ENCODE results near the gene SYT12. TPM values are rescaled to one million over a fixed set of nuclear protein-coding genes. Genes with fewer than 3 reads are reported as not detected.

The SYT12 gene
- total and polyA plus RNA-seq, 2 of the 8 experiments (the other 6 are each of a cell fraction or from before 2014, with no cell fraction given), result 1.4 to 3.3 TPM

DNA sequence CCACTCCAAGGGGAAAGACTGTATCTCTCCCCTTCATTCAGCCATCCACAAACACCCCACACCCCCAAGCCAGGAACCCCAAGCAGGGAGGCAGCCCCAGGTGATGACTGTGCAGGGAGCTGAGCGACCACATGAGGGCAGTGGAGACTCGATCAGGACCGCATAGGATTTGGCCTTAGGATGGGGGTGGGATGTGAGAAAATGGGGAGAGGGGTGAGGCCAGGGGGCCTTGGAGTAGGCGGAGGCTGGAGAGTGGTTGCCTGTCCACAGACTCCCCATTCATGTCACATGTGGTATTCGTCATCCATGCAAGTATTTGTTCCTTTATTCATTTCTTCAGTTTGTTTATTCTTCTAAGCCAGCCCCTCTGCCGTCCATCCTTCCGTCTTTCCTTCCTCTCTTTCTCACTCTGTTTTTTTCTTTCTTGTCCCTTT lies 31.0 kb downstream of the SYT12 start:
- no peaks in the 10 kb centered on the region for H3K36me3 ChIP-seq (ENCODE audit: control insufficient read depth in 2 of 4, insufficient read depth in 4 of 4, low read length in 3 of 4)
- H3K9me3 ChIP-seq (ENCODE audit: insufficient read depth in 2 of 2, low read depth in 1 of 2, low read length in 1 of 2), result no peaks in the 10 kb centered on the region
- no peak overlapping the region for H3K27ac ChIP-seq (ENCODE audit: low read depth, low read length)
- peaks cover 6% of the 10 kb centered on the region; the same call in 1 of the 2 replicates for H3K23me2 ChIP-seq (ENCODE audit: low read depth, low read length)
- H3K4ac ChIP-seq (replicated peaks; ENCODE audit: insufficient read length, low read depth, low read length), result peak overlapping the region; percentile 61
- H4K20me1 ChIP-seq (replicated peaks in 1 of 2; ENCODE audit: control insufficient read depth in 1 of 2, insufficient read depth in 2 of 2, low read length in 2 of 2), result no peaks in the 10 kb centered on the region
- POLR2A ChIA-PET (ENCODE audit: partially characterized antibody), result interaction anchor here (1.0 to 2.9 kb wide), 5 partner anchors 12 to 186 kb away, joined by 3 to 16 read pairs (median 4); no protein-coding TSS in a partner anchor
- H3K18ac ChIP-seq (ENCODE audit: extremely low read depth, low read length), result no peak overlapping the region
- H3K23ac ChIP-seq (ENCODE audit: insufficient read length), result no peak overlapping the region
- no peak overlapping the region for H3K9ac ChIP-seq (replicated peaks in 1 of 4; ENCODE audit: extremely low read depth in 1 of 4, low read depth in 3 of 4, low read length in 3 of 4)
- peaks cover 4 to 25% (median 15%) of the 10 kb centered on the region in 4 experiments for H3K4me1 ChIP-seq (replicated peaks in 1 of 4; ENCODE audit: control insufficient read depth in 3 of 4, insufficient read depth in 4 of 4, low read length in 3 of 4)
- H3K4me3 ChIP-seq (ENCODE audit: extremely low read depth in 1 of 4, insufficient read depth in 2 of 4, low read depth in 3 of 4, low read length in 4 of 4), result no peak overlapping the region
- H4K5ac ChIP-seq (ENCODE audit: insufficient read length, low read depth, low read length), result no peak overlapping the region
- no peak overlapping the region for H3K56ac ChIP-seq (replicated peaks; ENCODE audit: insufficient read length, low read depth, low read length)
- no peak overlapping the region for H2AFZ ChIP-seq (ENCODE audit: low read length)
- 0 out of 2 replicates have a peak overlapping the region, but pooled peaks have one; percentile 7 for H2BK5ac ChIP-seq (ENCODE audit: low read depth, low read length)
- no peak overlapping the region for H4K8ac ChIP-seq (ENCODE audit: extremely low read depth, insufficient read depth, low read length)
- no peak overlapping the region for H3K14ac ChIP-seq (ENCODE audit: insufficient read length)
- peak overlapping the region; percentile 4; the same call in 1 of the 2 replicates for H2BK12ac ChIP-seq (ENCODE audit: low read depth, low read length)
- H3K79me1 ChIP-seq (ENCODE audit: low read depth, low read length), result no peaks in the 10 kb centered on the region
- H2BK15ac ChIP-seq (ENCODE audit: low read length), result no peak overlapping the region
- H3K27me3 ChIP-seq (replicated peaks in 1 of 4; ENCODE audit: control insufficient read depth in 3 of 4, extremely low read depth in 1 of 4, insufficient read depth in 3 of 4, low read length in 3 of 4), result peaks cover 0 to 13% (median 6%) of the 10 kb centered on the region in 4 experiments; a peak in 5 of 7 replicates
- WGBS, 2 experiments (ENCODE audit: extremely low coverage in 1 of 2, insufficient coverage in 1 of 2, insufficient read length in 1 of 2, insufficient replicate concordance in 2 of 2, low coverage in 1 of 2, low lambda C conversion rate in 2 of 2, missing lambda C conversion rate in 1 of 2), result 32% methylated on average over 7 of the region's 7 CpGs; no CpG with 5 or more reads in 1 of the 2 experiments
- CTCF ChIA-PET (ENCODE audit: partially characterized antibody), result interaction anchor here (0.6 to 5.1 kb wide), 23 partner anchors 9 to 554 kb away, joined by 3 to 69 read pairs (median 4); partner anchors contain the start of genes ANKRD13D and SYT12
- H2BK120ac ChIP-seq (replicated peaks; ENCODE audit: low read depth, low read length), result no peak overlapping the region
- H3K4me2 ChIP-seq (ENCODE audit: insufficient read depth in 1 of 2, low read depth in 2 of 2, low read length in 2 of 2), result 0 out of 4 replicates have a peak overlapping the region, but pooled peaks of 1 of the 2 experiments have one; percentile 10
- FAIRE-seq, result peak; percentile 94
- peak; percentile 23 to 85 for DNase-seq (ENCODE audit: low read depth in 1 of 2, low spot score in 2 of 2)
- H2AK5ac ChIP-seq (ENCODE audit: low read depth, low read length), result no peak overlapping the region
- no peak overlapping the region for H4K91ac ChIP-seq (replicated peaks; ENCODE audit: insufficient read length, low read length)
- no peak overlapping the region for H2BK20ac ChIP-seq (ENCODE audit: low read length)
- H3K79me2 ChIP-seq (ENCODE audit: control insufficient read depth in 1 of 2, insufficient read depth in 2 of 2, low read length in 2 of 2), result no peaks in the 10 kb centered on the region
- no peak for TF ChIP-seq KDM5A (IDR thresholded peaks at IDR 0.05; ENCODE audit: low read length)
- TF ChIP-seq GTF2F1 (IDR thresholded peaks at IDR 0.05; ENCODE audit: borderline replicate concordance, low read depth, low read length), result no peak
- TF ChIP-seq YY1 (IDR thresholded peaks at IDR 0.05; ENCODE audit: low read depth, low read length), result 0 out of 2 replicates have a peak, but pooled peaks have one; percentile 42
- TF ChIP-seq, protein P1, sequence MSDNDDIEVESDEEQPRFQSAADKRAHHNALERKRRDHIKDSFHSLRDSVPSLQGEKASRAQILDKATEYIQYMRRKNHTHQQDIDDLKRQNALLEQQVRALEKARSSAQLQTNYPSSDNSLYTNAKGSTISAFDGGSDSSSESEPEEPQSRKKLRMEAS (IDR thresholded peaks at IDR 0.05), result 0 out of 2 replicates have a peak, but pooled peaks have one; percentile 12
- 0 out of 2 replicates have a peak, but pooled peaks have one; percentile 63 for TF ChIP-seq GABPA (IDR thresholded peaks at IDR 0.05; ENCODE audit: borderline replicate concordance, insufficient read depth, low read length)
- no peak for TF ChIP-seq PHF8 (conservative IDR thresholded peaks at IDR 0.05; ENCODE audit: low read depth, low read length)
- no peak for TF ChIP-seq NRF1 (IDR thresholded peaks at IDR 0.05; ENCODE audit: low read depth, low read length)
- no peak for TF ChIP-seq JUND (IDR thresholded peaks at IDR 0.05; ENCODE audit: low read length)
- TF ChIP-seq NANOG (IDR thresholded peaks at IDR 0.05; ENCODE audit: insufficient read depth, low read depth, low read length, poor library complexity, severe bottlenecking), result no peak
- peak; percentile 74 for TF ChIP-seq CREB1 (IDR thresholded peaks at IDR 0.05)
- TF ChIP-seq RAD21 (IDR thresholded peaks at IDR 0.05 in 1 of 2, conservative IDR thresholded peaks at IDR 0.05 in 1 of 2; ENCODE audit: low read depth in 2 of 2, low read length in 2 of 2), result peak; percentile 89 to 90
- no peak for TF ChIP-seq RXRA (IDR thresholded peaks at IDR 0.05; ENCODE audit: insufficient read depth, low read depth, low read length)
